Panc1 (cell line): Measurements from ENCODE around the gene ACE2.

Source experiments
- POLR2AphosphoS5 ChIP-seq: IDR thresholded peaks from 2 replicates; pipeline ENCODE4 v1.6.1; 2012; ENCODE audit warnings: mild to moderate bottlenecking, low read depth, low read length, moderate library complexity
- TF ChIP-seq, protein P1 (sequence below), 2 experiments: IDR thresholded peaks; 2 replicates each; pipeline ENCODE4 v1.6.1; 2011 to 2012; ENCODE audit warnings: low read depth in 2 of 2, control low read depth in 1 of 2, low read length in 1 of 2, mild to moderate bottlenecking in 1 of 2, moderate library complexity in 1 of 2; ENCODE audit not compliant: insufficient read depth in 1 of 2

DNA sequence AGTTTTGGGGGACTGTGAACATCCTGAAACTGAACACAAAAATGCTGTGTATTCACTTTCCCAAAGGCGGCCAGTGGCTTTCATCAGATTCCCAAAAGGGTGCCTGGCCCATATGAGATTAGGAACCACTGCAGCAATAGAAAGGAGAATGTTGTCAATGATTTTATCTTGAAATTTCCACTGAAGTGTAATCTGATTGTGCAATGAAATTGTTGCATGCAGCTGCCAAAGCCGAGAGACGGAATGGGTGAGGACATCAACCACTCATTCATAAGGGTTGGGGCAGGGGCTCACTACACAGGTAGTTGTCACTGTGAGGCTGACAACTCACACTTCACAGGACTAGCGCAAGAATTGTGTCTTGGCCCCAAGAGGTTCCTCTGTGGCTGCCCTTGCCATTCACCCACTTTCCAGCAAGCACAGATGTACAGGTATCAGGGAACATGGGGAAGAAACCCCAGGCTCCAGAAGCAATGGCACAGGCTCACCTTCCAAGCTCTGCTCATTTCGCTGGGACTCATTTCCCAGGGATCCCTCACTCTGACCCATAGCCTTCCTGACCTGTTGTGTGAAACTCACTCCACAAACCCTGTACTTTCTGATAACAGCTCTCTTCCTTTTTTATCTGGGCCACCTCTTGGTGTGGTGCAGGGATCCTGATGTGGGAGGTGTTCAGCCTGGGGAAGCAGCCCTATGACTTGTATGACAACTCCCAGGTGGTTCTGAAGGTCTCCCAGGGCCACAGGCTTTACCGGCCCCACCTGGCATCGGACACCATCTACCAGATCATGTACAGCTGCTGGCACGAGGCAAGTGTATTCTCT is 51.4 kb downstream of the ACE2 start:
- TF ChIP-seq, protein P1, sequence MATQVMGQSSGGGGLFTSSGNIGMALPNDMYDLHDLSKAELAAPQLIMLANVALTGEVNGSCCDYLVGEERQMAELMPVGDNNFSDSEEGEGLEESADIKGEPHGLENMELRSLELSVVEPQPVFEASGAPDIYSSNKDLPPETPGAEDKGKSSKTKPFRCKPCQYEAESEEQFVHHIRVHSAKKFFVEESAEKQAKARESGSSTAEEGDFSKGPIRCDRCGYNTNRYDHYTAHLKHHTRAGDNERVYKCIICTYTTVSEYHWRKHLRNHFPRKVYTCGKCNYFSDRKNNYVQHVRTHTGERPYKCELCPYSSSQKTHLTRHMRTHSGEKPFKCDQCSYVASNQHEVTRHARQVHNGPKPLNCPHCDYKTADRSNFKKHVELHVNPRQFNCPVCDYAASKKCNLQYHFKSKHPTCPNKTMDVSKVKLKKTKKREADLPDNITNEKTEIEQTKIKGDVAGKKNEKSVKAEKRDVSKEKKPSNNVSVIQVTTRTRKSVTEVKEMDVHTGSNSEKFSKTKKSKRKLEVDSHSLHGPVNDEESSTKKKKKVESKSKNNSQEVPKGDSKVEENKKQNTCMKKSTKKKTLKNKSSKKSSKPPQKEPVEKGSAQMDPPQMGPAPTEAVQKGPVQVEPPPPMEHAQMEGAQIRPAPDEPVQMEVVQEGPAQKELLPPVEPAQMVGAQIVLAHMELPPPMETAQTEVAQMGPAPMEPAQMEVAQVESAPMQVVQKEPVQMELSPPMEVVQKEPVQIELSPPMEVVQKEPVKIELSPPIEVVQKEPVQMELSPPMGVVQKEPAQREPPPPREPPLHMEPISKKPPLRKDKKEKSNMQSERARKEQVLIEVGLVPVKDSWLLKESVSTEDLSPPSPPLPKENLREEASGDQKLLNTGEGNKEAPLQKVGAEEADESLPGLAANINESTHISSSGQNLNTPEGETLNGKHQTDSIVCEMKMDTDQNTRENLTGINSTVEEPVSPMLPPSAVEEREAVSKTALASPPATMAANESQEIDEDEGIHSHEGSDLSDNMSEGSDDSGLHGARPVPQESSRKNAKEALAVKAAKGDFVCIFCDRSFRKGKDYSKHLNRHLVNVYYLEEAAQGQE (IDR thresholded peaks at IDR 0.05; ENCODE audit: insufficient read depth in 1 of 2, low read depth in 2 of 2, low read length in 1 of 2): no peak
- no peak for TF ChIP-seq POLR2AphosphoS5
